Hepatocyte (in vitro differentiated cells): Measurements from ENCODE around the gene AGBL2. TPM values are rescaled to one million over a fixed set of nuclear protein-coding genes. Genes with fewer than 3 reads are reported as not detected.
"Not testable (repeated sequence)": the region's sequence is repeated elsewhere in the genome, so short reads cannot be mapped to it uniquely, and the experiment has no call there.

ENCODE experiments used
- DNase-seq: peaks from one replicate; pipeline ENCODE4 v3.0.0-alpha.2; 2016; ENCODE audit warnings: low spot score
- H2AFZ ChIP-seq: fragments of 200-600 bp; sonication (generic); 2 replicates; pipeline ENCODE4 v1.6.0; 2016; ENCODE audit warnings: antibody characterized with exemption, mild to moderate bottlenecking
- H3K27ac ChIP-seq: fragments of 200-600 bp; sonication (generic); 2 replicates; pipeline ENCODE4 v1.5.1; 2016; ENCODE audit warnings: mild to moderate bottlenecking
- H3K27me3 ChIP-seq: fragments of 200-600 bp; sonication (generic); 2 replicates; pipeline ENCODE4 v1.6.1; 2016
- H3K36me3 ChIP-seq: fragments of 200-600 bp; sonication (generic); replicated peaks from 2 replicates; pipeline ENCODE4 v1.5.1; 2016; ENCODE audit warnings: low read depth; ENCODE audit not compliant: insufficient read depth
- H3K4me1 ChIP-seq: fragments of 200-600 bp; sonication (generic); 2 replicates; pipeline ENCODE4 v1.5.1; 2016; ENCODE audit warnings: mild to moderate bottlenecking, moderate library complexity; ENCODE audit not compliant: insufficient read depth
- H3K4me2 ChIP-seq: fragments of 200-600 bp; sonication (generic); 2 replicates; pipeline ENCODE4 v1.6.0; 2016
- H3K4me3 ChIP-seq: fragments of 200-600 bp; sonication (generic); 2 replicates; pipeline ENCODE4 v1.5.1; 2016; ENCODE audit warnings: mild to moderate bottlenecking
- H3K79me2 ChIP-seq: fragments of 200-600 bp; sonication (generic); 2 replicates; pipeline ENCODE4 v1.6.0; 2017; ENCODE audit warnings: mild to moderate bottlenecking
- H3K9me2 ChIP-seq: fragments of 200-600 bp; sonication (generic); replicated peaks from 2 replicates; pipeline ENCODE4 v1.6.0; 2017; ENCODE audit warnings: mild to moderate bottlenecking; ENCODE audit not compliant: insufficient read depth
- H3K9me3 ChIP-seq: fragments of 200-600 bp; sonication (generic); 2 replicates; pipeline ENCODE4 v1.5.1; 2016; ENCODE audit warnings: low read depth, mild to moderate bottlenecking
- H4K20me1 ChIP-seq: fragments of 200-600 bp; sonication (generic); 2 replicates; pipeline ENCODE4 v1.6.0; 2016; ENCODE audit warnings: mild to moderate bottlenecking; ENCODE audit not compliant: insufficient read depth, poor library complexity, severe bottlenecking
- CTCF ChIP-seq: fragments of 200-600 bp; sonication (generic); IDR thresholded peaks from 2 replicates; pipeline ENCODE4 v1.5.1; 2016; ENCODE audit warnings: antibody characterized with exemption, mild to moderate bottlenecking; ENCODE audit not compliant: poor library complexity
- EZH2 ChIP-seq: fragments of 200-600 bp; sonication (generic); IDR thresholded peaks from 2 replicates; pipeline ENCODE4 v1.6.1; 2016; ENCODE audit warnings: antibody characterized with exemption, mild to moderate bottlenecking, borderline replicate concordance
- EZH2phosphoT487 ChIP-seq: fragments of 200-600 bp; sonication (generic); IDR thresholded peaks from one replicate; pipeline ENCODE4 v1.6.1; 2018; ENCODE audit warnings: antibody characterized with exemption, mild to moderate bottlenecking, low read depth, moderate library complexity; ENCODE audit not compliant: unreplicated experiment, severe bottlenecking
- WGBS: methylation state at CpG from one replicate; pipeline ENCODE4 v1.1.6; 2016; ENCODE audit warnings: low lambda C conversion rate; ENCODE audit errors: missing lambda C conversion rate; 5-methylcytosine and 5-hydroxymethylcytosine counted together
- polyA plus RNA-seq: library from polyadenylated mRNA; unstranded; fragments of >200 nt; fragmentation: Nextera tagmentation; extraction: Ambion mirVana; gene quantifications from 2 replicates; pipeline ENCODE4 v1.2.1, GENCODE V29; 2016
- total RNA-seq: library from RNA; depleted of rRNA; stranded (reverse); fragments of >200 nt; gene quantifications from 2 replicates; pipeline ENCODE4 v1.2.3, GENCODE V29; 2014

The AGBL2 gene
- total and polyA plus RNA-seq, 2 experiments from 2014 or later = 2.0 to 2.3 TPM

- 93% methylated on average over 5 of the region's 5 CpGs for WGBS
- H3K4me3 ChIP-seq = no peak overlapping the region
- no peaks in the 10 kb centered on the region for H3K36me3 ChIP-seq
- H2AFZ ChIP-seq = no peak overlapping the region
- H4K20me1 ChIP-seq = no peaks in the 10 kb centered on the region
- H3K27me3 ChIP-seq = no peaks in the 10 kb centered on the region
- H3K9me2 ChIP-seq = no peaks in the 10 kb centered on the region
- no peaks in the 10 kb centered on the region for H3K9me3 ChIP-seq
- TF ChIP-seq EZH2phosphoT487 (no peak), CTCF (no peak), EZH2 (no peak)
- DNase-seq = no peak
- no peak overlapping the region for H3K4me2 ChIP-seq
- peaks cover 5% of the 10 kb centered on the region for H3K4me1 ChIP-seq
- no peak overlapping the region for H3K27ac ChIP-seq
- H3K79me2 ChIP-seq = no peaks in the 10 kb centered on the region
Measured at GRCh38 chr11:47689480-47689879, 25.7 kb downstream of the AGBL2 start.

DNA sequence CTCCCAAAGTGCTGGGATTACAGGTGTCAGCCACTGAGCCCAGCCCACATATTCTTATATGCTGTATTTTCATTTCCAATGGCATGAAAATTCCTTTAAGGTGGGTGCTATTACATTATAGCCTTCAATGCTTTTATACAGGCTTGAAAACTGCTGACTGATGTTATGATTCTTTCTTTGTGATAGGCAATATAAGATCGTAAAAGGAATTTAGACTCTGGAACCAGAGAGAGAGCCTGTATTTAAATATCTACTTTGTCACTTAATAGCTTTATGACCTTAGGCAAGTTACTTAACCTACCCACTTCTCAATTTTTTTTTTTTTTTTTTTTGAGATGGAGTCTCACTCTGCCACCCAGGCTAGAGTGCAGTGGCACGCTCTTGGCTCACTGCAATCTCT, 26.2 kb downstream of the AGBL2 start:
- Histone ChIP-seq H3K79me2 (no peaks in the 10 kb centered on the region), H3K36me3 (no peaks in the 10 kb centered on the region), H2AFZ (no peak overlapping the region), H3K4me3 (no peak overlapping the region), H3K27ac (peak overlapping the region; percentile 56), H3K27me3 (no peaks in the 10 kb centered on the region), H3K4me2 (no peak overlapping the region), H3K9me2 (no peaks in the 10 kb centered on the region), H3K9me3 (no peaks in the 10 kb centered on the region), H4K20me1 (no peaks in the 10 kb centered on the region), H3K4me1 (peaks cover 5% of the 10 kb centered on the region)
- peak; percentile 13 for DNase-seq
- no peak for TF ChIP-seq CTCF
- no peak for TF ChIP-seq EZH2phosphoT487
- TF ChIP-seq EZH2 = no peak
- 95% methylated on average over 2 of the region's 2 CpGs for WGBS

GRCh38 chr11:47688111-47688510, 27.1 kb downstream of the AGBL2 start:
- no peak overlapping the region for H2AFZ ChIP-seq
- TF ChIP-seq CTCF (no peak), EZH2phosphoT487 (no peak)
- H3K4me2 ChIP-seq = no peak overlapping the region
- H3K27me3 ChIP-seq = no peaks in the 10 kb centered on the region
- H3K9me2 ChIP-seq = no peaks in the 10 kb centered on the region
- no peaks in the 10 kb centered on the region for H3K36me3 ChIP-seq
- H3K4me3 ChIP-seq = no peak overlapping the region
- H3K27ac ChIP-seq = peak overlapping the region; percentile 56
- DNase-seq = no peak
- H3K4me1 ChIP-seq = peaks cover 5% of the 10 kb centered on the region
- H3K9me3 ChIP-seq = no peaks in the 10 kb centered on the region
- 92% methylated on average over 4 of the region's 4 CpGs for WGBS
- no peaks in the 10 kb centered on the region for H3K79me2 ChIP-seq
- H4K20me1 ChIP-seq = no peaks in the 10 kb centered on the region

GRCh38 chr11:47686704-47687103, 28.5 kb downstream of the AGBL2 start:
- not testable (repeated sequence) for H3K4me1 ChIP-seq, H2AFZ ChIP-seq, H3K79me2 ChIP-seq, H4K20me1 ChIP-seq, H3K9me2 ChIP-seq, H3K36me3 ChIP-seq, H3K4me3 ChIP-seq, H3K27me3 ChIP-seq, H3K27ac ChIP-seq, DNase-seq, H3K9me3 ChIP-seq, H3K4me2 ChIP-seq
- WGBS = 97% methylated on average over 3 of the region's 3 CpGs
